Measurements from ENCODE around the gene PRICKLE1.
"Not testable (repeated sequence)": the region's sequence is repeated elsewhere in the genome, so short reads cannot be mapped to it uniquely, and the experiment has no call there.

Gene PRICKLE1

DNA sequence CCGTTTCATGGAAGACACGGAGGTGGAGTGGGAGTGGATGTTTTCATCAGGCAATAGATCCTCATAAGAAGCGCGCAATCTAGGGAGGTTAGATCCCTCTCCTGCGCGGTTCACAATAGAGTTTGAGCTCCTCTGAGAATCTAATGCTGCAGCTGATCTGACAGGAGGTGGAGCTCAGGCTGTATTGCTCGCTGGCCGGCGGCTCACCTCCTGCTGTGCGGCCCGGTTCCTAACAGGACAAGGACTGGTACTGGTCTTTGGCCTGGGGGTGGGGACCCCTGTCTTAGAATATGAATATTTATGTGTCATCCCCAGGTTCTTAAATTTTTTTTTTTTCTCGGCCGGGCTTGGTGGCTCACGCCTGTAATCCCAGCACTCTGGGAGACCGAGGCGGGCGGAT, 36.7 kb downstream of the PRICKLE1 start:
- DNase-seq (ENCODE audit: low spot score) (no peak), ATAC-seq (ENCODE audit: low read depth) (no peak)
- Histone ChIP-seq H3K27ac (ENCODE audit: poor library complexity, severe bottlenecking) (no peak overlapping the region), H3K36me3 (ENCODE audit: low read depth) (no peaks in the 10 kb centered on the region), H3K4me1 (ENCODE audit: insufficient read depth, poor library complexity, severe bottlenecking) (no peaks in the 10 kb centered on the region), H3K27me3 (ENCODE audit: insufficient read depth, poor library complexity, severe bottlenecking) (no peaks in the 10 kb centered on the region), H3K9me3 (ENCODE audit: severe bottlenecking) (no peaks in the 10 kb centered on the region), H3K4me3 (ENCODE audit: severe bottlenecking) (no peak overlapping the region)
- TF ChIP-seq, protein P1, sequence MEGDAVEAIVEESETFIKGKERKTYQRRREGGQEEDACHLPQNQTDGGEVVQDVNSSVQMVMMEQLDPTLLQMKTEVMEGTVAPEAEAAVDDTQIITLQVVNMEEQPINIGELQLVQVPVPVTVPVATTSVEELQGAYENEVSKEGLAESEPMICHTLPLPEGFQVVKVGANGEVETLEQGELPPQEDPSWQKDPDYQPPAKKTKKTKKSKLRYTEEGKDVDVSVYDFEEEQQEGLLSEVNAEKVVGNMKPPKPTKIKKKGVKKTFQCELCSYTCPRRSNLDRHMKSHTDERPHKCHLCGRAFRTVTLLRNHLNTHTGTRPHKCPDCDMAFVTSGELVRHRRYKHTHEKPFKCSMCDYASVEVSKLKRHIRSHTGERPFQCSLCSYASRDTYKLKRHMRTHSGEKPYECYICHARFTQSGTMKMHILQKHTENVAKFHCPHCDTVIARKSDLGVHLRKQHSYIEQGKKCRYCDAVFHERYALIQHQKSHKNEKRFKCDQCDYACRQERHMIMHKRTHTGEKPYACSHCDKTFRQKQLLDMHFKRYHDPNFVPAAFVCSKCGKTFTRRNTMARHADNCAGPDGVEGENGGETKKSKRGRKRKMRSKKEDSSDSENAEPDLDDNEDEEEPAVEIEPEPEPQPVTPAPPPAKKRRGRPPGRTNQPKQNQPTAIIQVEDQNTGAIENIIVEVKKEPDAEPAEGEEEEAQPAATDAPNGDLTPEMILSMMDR (IDR thresholded peaks at IDR 0.05; ENCODE audit: poor library complexity, severe bottlenecking) = no peak

DNA sequence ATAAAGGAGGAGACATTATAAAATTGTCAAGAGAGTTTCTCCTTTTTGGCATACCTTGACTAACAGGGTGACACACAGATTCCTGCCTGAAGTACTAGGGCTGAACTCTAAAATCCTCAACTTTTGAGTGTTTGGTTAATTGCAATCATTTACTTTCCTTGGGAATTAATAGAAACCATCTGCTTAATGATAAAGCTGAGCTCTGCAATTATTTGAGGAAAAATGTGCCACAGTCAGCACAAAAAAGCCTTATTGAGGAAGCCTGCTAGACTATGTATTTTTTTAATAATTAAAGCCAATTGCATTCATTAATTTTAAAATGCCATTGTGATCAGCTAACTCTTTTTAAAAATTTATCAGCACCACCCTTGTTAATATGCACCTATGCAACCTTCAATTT, 38.7 kb downstream of the PRICKLE1 start:
- Histone ChIP-seq H3K27me3 (ENCODE audit: insufficient read depth, poor library complexity, severe bottlenecking) (no peaks in the 10 kb centered on the region), H3K9me3 (ENCODE audit: severe bottlenecking) (no peaks in the 10 kb centered on the region), H3K27ac (ENCODE audit: poor library complexity, severe bottlenecking) (no peak overlapping the region), H3K4me1 (ENCODE audit: insufficient read depth, poor library complexity, severe bottlenecking) (no peaks in the 10 kb centered on the region), H3K4me3 (ENCODE audit: severe bottlenecking) (no peak overlapping the region), H3K36me3 (ENCODE audit: low read depth) (no peaks in the 10 kb centered on the region)
- DNase-seq (ENCODE audit: low spot score) = no peak
- no peak for ATAC-seq (ENCODE audit: low read depth)
- TF ChIP-seq, protein P1 (IDR thresholded peaks at IDR 0.05; ENCODE audit: poor library complexity, severe bottlenecking) = no peak

DNA sequence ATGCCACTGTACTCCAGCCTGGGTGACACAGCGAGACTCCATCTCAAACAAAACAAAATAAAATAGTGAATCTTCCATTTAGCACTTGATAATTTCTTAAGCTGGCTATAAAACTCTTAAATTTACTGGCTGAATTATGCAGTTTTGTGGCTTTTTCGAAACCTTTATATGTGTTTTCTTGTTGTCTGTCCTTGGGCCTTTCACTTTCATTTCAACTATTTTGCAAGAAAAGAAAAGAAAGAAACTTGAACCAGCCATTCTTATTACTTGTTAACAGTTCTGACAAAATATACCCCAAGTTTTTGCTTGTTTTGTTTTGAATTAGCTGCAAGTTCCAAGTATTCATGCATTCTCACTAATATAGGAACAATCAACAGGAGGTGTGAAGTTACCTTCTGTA, 42.8 kb downstream of the PRICKLE1 start:
- H3K27me3 ChIP-seq (ENCODE audit: insufficient read depth, poor library complexity, severe bottlenecking) = no peaks in the 10 kb centered on the region
- no peaks in the 10 kb centered on the region for H3K36me3 ChIP-seq (ENCODE audit: low read depth)
- H3K4me1 ChIP-seq (ENCODE audit: insufficient read depth, poor library complexity, severe bottlenecking) = no peaks in the 10 kb centered on the region
- no peaks in the 10 kb centered on the region for H3K9me3 ChIP-seq (ENCODE audit: severe bottlenecking)
- no peak overlapping the region for H3K4me3 ChIP-seq (ENCODE audit: severe bottlenecking)
- no peak overlapping the region for H3K27ac ChIP-seq (ENCODE audit: poor library complexity, severe bottlenecking)
- no peak for DNase-seq (ENCODE audit: low spot score)
- TF ChIP-seq, protein P1 (IDR thresholded peaks at IDR 0.05; ENCODE audit: poor library complexity, severe bottlenecking) = no peak
- no peak for ATAC-seq (ENCODE audit: low read depth)

DNA sequence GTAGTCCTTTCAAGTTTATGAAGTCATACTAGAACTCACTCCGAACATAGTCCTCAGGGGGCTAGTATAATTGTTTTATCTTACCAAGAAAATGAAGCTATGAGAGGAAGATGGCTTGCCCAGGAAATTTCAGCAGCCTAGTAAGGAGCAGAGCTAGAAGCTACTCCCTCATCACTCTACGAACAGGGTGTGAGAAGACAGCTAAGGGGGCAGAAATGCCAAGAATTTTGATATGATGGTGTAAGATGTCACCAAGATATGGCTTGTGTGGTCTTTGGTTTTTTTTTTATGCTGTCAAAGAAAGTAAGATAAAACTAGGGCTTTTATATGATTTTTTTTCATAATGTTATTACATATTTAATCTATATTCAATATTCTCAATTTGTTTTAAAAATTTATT, 47.6 kb downstream of the PRICKLE1 start:
- Histone ChIP-seq H3K36me3 (ENCODE audit: low read depth) (no peaks in the 10 kb centered on the region), H3K4me1 (ENCODE audit: insufficient read depth, poor library complexity, severe bottlenecking) (no peaks in the 10 kb centered on the region), H3K4me3 (ENCODE audit: severe bottlenecking) (no peak overlapping the region), H3K27ac (ENCODE audit: poor library complexity, severe bottlenecking) (no peak overlapping the region), H3K27me3 (ENCODE audit: insufficient read depth, poor library complexity, severe bottlenecking) (no peaks in the 10 kb centered on the region), H3K9me3 (ENCODE audit: severe bottlenecking) (no peaks in the 10 kb centered on the region)
- TF ChIP-seq, protein P1 (IDR thresholded peaks at IDR 0.05; ENCODE audit: poor library complexity, severe bottlenecking) = no peak
- DNase-seq (ENCODE audit: low spot score) (no peak), ATAC-seq (ENCODE audit: low read depth) (no peak)

DNA sequence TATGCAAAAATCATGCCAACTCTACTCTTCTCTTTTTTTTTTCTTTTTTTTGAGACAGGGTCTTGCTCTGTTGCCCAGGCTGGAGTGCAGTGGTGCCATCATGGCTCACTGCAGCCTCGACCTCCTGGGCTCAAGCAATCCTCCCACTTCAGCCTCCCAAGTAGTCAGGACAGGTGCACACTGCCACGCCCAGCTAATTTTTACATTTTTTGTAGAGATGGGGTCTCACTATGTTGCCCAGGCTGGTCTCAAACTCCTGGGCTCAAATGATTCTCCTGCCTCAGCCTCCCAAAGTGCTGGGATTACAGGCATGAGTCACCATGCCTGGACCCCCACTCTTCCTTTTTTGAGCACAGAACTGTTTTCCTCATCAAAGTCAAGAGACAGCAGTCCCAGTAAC, 48.2 kb downstream of the PRICKLE1 start:
- H3K4me1 ChIP-seq (ENCODE audit: insufficient read depth, poor library complexity, severe bottlenecking); ATAC-seq (ENCODE audit: low read depth); H3K9me3 ChIP-seq (ENCODE audit: severe bottlenecking); H3K27me3 ChIP-seq (ENCODE audit: insufficient read depth, poor library complexity, severe bottlenecking); DNase-seq (ENCODE audit: low spot score); H3K4me3 ChIP-seq (ENCODE audit: severe bottlenecking); H3K27ac ChIP-seq (ENCODE audit: poor library complexity, severe bottlenecking); H3K36me3 ChIP-seq (ENCODE audit: low read depth): not testable (repeated sequence)
